Urothelium cell line (cell line): Measurements from ENCODE around the gene PTTG1IP.
A peak's percentile ranks its signal among the peaks of the same experiment; 100 is the strongest.

Experiments
- DNase-seq: peaks from one replicate; pipeline ENCODE4 v3.0.0; 2011; ENCODE audit warnings: low spot score, mixed read lengths
- FAIRE-seq: peaks from 2 replicates; lab custom pipeline; 2011; peaks lifted over from hg19 to GRCh38; lab: Jason Lieb, UNC

The PTTG1IP gene

GRCh38 chr21:44898011-44898488 is 24.6 kb upstream of the PTTG1IP start:
- DNase-seq (no peak), FAIRE-seq (no peak)

- no peak for DNase-seq
- peak; percentile 56 for FAIRE-seq
Observed at GRCh38 chr21:44897326-44898010, 24.0 kb upstream of the PTTG1IP start.

- DNase-seq (no peak), FAIRE-seq (no peak)
Observed at GRCh38 chr21:44896561-44897286, 23.2 kb upstream of the PTTG1IP start.

GRCh38 chr21:44895859-44896258 is 22.4 kb upstream of the PTTG1IP start:
- FAIRE-seq (no peak), DNase-seq (no peak)

- FAIRE-seq (no peak), DNase-seq (no peak)
Observed at GRCh38 chr21:44894687-44895302, 21.3 kb upstream of the PTTG1IP start.

- DNase-seq, result no peak
- no peak for FAIRE-seq
Observed at GRCh38 chr21:44893948-44894656, 20.6 kb upstream of the PTTG1IP start.

GRCh38 chr21:44893278-44893556 is 19.7 kb upstream of the PTTG1IP start:
- no peak for DNase-seq
- no peak for FAIRE-seq

- peak; percentile 33 for DNase-seq
- FAIRE-seq, result no peak
Observed at GRCh38 chr21:44892536-44893277, 19.2 kb upstream of the PTTG1IP start.

- DNase-seq (no peak), FAIRE-seq (no peak)
Observed at GRCh38 chr21:44892095-44892494, 18.6 kb upstream of the PTTG1IP start.

GRCh38 chr21:44891631-44892031 is 18.1 kb upstream of the PTTG1IP start:
- DNase-seq (no peak), FAIRE-seq (no peak)

GRCh38 chr21:44890961-44891541 is 17.6 kb upstream of the PTTG1IP start:
- DNase-seq, result no peak
- no peak for FAIRE-seq

GRCh38 chr21:44890338-44890931 is 16.9 kb upstream of the PTTG1IP start:
- no peak for FAIRE-seq
- no peak for DNase-seq

- no peak for DNase-seq
- no peak for FAIRE-seq
Observed at GRCh38 chr21:44889625-44890337, 16.3 kb upstream of the PTTG1IP start.

GRCh38 chr21:44888581-44889550 is 15.4 kb upstream of the PTTG1IP start:
- no peak for DNase-seq
- no peak for FAIRE-seq

GRCh38 chr21:44887807-44888580 is 14.5 kb upstream of the PTTG1IP start:
- FAIRE-seq, result peak; percentile 69
- DNase-seq, result no peak

- no peak for DNase-seq
- peak; percentile 32 for FAIRE-seq
Observed at GRCh38 chr21:44887126-44887806, 13.8 kb upstream of the PTTG1IP start.
